ENCODE results near the gene COX5B.
"Not testable (repeated sequence)": the region's sequence is repeated elsewhere in the genome, so short reads cannot be mapped to it uniquely, and the experiment has no call there.

DNA sequence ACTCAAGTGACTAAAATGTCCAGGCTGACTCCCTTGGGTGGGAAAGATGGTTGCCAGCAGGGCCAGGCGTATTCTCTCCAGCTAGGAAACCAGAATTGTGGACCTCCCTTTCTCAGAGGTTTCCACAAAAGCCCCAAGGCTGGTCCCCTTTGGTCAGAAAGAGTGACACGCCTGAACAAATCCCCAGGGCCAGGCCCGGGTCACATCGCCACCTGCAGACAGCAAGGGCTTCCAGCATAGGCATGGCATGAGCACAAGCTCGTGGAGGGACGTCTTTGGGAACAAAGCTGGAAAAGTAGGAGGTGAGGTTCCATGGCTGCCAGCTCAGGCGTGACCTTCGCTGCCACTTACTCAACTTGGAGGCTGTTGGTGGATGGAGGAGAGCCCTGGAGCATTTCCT, 40.8 kb upstream of the COX5B start:
- not testable (repeated sequence) for TF ChIP-seq POLR2A (IDR thresholded peaks at IDR 0.05); POLR2AphosphoS5 (IDR thresholded peaks at IDR 0.05); EP300 (IDR thresholded peaks at IDR 0.05; ENCODE audit: low read depth)
- TF ChIP-seq, protein P1, sequence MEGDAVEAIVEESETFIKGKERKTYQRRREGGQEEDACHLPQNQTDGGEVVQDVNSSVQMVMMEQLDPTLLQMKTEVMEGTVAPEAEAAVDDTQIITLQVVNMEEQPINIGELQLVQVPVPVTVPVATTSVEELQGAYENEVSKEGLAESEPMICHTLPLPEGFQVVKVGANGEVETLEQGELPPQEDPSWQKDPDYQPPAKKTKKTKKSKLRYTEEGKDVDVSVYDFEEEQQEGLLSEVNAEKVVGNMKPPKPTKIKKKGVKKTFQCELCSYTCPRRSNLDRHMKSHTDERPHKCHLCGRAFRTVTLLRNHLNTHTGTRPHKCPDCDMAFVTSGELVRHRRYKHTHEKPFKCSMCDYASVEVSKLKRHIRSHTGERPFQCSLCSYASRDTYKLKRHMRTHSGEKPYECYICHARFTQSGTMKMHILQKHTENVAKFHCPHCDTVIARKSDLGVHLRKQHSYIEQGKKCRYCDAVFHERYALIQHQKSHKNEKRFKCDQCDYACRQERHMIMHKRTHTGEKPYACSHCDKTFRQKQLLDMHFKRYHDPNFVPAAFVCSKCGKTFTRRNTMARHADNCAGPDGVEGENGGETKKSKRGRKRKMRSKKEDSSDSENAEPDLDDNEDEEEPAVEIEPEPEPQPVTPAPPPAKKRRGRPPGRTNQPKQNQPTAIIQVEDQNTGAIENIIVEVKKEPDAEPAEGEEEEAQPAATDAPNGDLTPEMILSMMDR (IDR thresholded peaks at IDR 0.05) = not testable (repeated sequence)
